Posterior cingulate gyrus (tissue), 11 donors: ENCODE results near the gene EPB41L4B.

Source experiments
- DNase-seq, 10 donors: peaks; one replicate each; pipeline versions ENCODE4 v3.0.0 to v3.0.0-alpha.2; 2020 to 2021; ENCODE audit warnings: mixed read lengths in 3 of 10
- intact Hi-C: fragments of 100-400 bp; cut with DNase I; formaldehyde crosslinking; loops from one replicate; pipeline ENCODE4 v1.15.1; 2023

EPB41L4B gene

DNA sequence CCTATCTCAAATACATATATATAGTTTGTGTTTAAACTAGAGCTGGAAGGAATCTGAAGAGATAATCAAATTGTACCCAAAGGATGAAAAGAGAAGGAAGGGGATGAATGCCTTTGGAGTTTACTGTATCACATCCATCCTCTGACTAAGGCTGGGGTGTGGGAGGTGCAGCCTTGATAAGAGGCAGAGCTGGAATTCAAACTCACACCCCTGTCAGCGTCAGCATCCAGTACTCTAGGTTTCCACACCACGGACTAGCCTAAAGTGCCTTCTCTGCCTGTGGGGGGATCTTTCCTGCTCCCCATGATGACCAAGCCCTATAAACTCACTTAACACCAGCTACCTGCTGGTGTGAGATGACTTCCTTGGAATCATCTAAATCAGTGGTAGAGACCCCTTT, 48.1 kb downstream of the EPB41L4B start:
- intact Hi-C loops: no loop called here
- peak in 1 of 10 donors; percentile 13 for DNase-seq

DNA sequence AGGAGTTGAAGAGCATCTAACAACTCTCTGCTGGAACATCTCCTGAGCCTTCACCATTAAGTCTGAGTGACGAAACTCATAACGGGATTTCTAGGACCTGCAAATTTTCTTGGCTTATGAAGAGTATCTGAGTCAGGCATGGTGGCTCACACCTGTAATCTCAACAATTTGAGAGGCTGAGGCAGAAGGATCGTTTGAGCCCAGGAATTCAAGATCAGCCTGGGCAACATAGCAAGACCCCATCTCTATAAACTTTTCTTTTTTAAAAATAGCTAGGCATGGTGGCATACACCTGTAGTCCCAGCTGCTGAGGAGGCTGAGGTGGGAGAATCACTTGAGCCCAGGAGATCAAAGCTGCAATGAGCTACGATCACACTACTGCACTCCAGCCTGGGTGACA, 48.8 kb downstream of the EPB41L4B start:
- DNase-seq: no peak
- intact Hi-C loops: no loop called here

DNA sequence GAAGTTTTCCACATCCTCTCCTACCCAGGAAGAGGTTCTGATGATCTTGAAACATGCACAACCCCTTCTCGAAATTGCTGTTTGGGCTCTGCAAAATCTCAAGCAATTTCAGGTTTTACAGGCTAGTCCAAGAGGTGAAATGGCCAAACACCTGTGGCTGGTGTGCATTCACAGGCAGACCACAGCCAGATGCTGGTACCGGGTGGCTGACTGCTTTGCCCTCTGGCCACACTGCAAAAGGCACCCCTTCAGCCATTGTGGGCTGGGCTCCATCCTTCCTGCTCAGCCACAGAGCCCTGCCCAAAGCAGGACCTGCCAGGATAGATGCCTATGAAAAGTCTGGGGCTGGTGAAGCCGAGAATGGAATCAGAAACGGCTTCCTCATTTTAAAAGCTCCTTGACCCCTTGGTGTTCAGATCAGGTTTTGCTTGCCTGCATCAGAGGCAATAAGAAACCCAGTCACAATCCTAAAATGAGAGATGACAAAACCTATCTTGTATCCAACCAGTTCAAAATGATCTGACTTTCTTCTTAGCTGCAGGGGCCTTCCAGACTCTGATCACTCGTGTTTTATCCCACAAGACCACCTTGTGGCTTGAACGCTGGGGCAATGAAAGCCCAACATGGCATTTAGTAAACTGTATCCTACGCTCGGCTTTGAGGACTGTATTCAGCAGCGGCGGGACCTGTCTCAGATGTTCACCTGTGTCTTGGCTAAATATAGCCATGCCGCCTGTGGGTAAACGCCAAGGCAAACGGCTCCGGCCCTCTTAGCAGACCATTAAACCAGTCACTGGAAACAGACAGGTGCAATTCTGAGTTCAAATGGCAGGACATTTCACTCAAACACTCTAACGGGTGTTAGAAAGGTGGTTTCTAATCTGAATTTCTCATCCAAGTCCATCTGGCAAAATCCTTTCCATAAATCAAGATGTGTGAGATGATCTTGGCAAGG, 49.6 kb downstream of the EPB41L4B start:
- intact Hi-C loops: no loop called here
- no peak for DNase-seq

DNA sequence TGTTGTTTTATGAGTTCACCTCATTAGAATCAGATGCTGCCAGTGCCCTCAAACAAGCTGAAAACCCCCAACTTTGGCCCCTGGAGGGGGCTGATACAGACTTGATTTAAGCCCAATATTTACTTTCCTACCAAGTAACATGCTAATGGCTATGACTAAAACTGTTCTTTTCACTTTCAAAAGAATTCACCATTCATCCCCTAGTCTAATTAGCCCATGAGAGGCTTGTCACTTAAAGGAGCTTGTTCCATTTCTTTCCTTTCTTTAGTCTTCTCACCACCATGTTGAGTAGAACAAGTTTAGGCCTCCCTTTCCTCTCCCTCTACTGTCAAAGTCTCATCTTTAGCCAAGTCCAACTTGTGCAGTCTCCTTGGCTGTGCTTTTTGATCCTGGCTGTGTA, 50.4 kb downstream of the EPB41L4B start:
- intact Hi-C loops: no loop called here
- no peak for DNase-seq

DNA sequence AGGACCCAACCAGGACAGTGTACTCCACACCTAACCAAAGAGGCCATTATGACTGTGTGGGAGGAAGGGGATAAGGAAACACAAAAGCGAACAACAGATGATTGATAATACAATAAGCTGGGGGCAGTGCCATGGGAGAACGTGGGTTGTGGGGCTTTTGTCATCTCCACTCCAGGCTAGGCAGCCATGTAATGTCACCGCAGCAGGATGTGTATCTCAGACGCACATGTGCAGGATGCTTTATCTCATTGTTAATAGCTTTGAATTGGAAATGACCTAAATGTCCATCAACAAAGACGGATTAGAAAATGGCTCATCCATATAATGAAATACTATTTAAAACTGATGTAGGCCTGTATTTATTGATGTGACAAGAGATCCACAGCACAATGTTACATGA, 51.0 kb downstream of the EPB41L4B start:
- intact Hi-C loops: no loop called here
- DNase-seq: no peak

DNA sequence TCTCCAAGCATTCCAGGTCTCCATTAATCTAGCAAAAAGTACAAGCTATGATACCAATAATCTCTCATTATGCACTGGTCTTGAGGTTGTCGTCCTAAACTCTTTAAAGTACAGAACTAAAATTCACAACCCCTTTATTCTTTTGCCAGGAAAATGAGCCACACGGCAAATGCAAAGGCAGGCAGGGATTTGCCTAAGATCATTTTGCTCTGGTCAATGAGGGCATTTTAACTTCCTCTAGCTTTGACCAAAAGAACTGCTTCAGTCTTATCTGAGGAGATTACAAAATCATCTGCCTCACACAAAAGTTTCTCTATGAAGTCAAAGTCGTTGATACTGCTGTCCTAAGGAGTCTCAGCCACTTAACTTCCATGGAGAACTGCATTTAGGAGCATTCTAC, 51.8 kb downstream of the EPB41L4B start:
- DNase-seq: no peak
- intact Hi-C loops: no loop called here

DNA sequence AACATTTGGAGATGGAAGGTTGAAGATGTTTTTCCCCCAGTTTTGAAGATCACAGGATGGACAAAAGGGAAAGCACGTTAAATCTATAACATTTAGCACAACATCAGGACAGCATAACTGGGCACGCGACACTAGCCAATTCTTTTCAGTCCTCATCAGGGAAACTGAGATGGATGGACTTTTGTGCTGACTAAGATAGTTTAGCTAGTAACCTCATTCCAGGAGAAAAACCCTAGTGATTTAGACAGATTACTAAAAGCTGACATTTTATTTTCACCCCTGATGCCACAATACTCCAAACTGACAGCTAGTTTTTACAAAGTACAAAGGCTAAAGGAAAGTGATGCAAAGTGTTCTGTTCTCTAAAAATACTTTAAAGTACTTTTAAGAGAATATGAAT, 53.3 kb downstream of the EPB41L4B start:
- intact Hi-C loops: no loop called here
- no peak for DNase-seq

DNA sequence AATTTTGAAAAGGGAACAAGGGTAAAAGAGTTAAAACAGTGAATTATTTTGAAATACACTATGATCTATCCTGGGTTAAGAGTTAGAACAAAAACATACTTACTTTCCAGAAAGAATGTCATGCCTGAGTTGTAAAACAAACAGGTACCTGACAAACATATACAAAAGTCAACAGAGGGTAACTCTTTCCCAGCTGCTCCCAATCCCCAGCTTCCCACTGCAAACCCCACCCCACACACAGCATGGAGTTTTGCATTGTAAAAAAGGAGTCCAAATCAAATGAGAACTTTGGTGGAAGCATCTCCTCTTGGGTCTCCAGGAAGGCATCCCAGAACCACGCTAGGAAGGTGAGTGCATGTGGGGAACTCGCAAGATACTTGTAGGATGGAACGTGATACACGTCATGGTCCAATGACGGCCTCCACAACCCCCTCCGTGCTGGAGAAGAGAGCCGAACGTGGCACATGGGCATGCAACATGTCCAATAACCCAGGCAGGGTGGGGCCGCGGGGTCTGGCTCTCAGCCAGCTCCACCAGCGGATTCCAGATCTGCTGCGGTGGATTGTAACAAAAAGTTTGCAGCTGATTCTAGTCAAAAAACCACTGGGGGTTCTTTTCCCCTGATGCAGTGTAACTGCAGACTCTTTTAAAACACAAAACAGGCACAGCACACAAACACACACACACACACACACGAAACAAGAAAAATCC, 55.8 kb downstream of the EPB41L4B start:
- intact Hi-C loops: no loop called here
- DNase-seq: peak in 1 of 10 donors; percentile 83

DNA sequence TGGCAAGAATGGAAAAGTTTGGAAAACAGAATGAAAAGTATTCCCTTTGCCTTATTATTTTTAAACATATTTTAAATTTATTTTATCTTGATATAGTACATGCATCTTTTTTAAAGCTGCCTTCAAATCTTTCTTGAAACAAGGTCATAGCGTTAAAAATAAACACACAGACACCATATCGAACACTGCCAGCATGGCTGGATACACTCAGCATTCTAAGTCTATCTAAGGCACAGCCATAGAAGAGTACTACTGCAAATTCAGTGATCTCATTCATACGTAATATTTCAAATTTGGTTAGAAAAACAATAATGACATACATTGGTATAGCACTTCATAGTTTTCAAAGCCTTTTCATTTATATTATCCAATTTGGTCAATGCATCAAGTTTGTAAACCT, 57.5 kb downstream of the EPB41L4B start:
- intact Hi-C loops: no loop called here
- DNase-seq: no peak

DNA sequence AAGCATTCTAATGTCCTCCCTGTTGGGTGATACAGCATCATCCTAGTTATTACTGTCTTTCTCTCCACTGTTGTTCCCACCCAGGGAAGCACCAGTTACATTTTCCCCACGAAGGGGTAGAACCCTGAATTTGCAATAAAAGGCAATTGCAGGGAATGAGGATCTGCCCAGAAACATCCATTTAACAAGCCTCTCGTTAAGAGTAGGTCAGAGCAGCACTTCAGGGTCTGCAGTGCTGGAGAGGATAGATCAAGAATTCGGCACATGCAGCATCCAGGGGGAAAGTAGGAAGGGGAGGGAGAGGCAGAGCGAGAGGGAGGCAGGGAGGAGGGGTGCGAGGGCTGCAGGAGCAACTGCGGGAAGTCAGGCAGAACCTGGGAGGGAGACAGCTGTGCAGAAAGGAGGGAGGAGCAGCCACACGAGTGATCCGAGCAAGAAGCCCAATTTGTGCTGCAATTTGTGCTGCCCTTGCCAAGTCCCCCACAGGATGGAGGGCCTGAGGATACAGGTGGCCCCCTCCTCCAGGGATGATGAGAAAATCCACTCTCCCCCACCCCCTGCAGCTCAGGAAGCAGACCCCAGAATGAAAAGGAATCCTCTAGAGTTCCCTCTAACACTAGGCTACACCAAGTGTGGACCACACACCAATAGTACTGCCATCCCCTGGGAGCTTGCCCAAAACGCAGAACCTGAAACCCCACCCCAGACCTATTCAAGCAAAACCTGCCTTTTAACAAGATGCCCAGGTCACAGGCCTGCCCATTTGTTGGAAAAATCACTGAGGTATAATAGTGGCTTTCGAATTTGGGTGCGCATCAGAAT, 62.2 kb downstream of the EPB41L4B start:
- DNase-seq: peak in 5 of 10 donors; percentile 28 to 90 (median 77)
- intact Hi-C loops: no loop called here

DNA sequence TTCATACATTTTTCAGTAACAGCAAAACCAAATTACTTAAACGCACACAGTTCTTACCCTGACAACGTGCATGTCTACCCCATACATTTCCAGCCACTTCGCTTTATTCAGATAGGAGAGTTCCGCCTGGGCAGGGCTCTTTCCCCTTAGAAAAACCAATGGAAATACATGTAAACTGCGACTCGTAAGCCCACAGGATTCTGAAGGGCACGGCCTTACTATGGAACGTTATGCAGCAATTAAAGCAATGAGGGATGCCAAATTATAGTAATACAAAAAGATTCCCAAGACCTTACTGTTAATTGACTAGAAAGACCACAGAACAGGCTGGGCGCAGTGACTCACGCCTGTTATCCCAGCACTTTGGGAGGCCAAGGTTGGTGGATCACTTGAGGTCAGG, 64.5 kb downstream of the EPB41L4B start:
- intact Hi-C loops: no loop called here

DNA sequence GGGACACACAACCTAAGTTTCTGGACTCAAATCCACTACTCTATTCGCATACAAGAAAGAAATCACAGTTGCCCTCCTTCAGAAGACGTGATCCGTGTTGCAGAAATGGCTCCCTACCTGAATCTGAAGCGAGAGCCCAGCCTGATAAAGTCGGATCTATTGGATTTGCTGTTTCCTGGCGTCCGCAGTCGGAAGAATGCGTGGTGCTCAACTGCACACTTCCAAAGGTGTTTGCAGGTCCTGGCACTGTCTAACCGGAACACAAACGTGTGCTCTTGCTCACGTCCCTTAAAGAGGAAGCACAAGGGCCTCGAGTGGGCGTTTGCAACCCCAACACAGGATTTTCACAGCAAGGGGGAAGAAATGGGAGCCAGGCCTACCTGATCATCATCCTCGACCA, 65.5 kb downstream of the EPB41L4B start:
- DNase-seq: no peak

More for the DNA sequence above, 64.5 kb downstream of the EPB41L4B start:
- no peak for DNase-seq

DNA sequence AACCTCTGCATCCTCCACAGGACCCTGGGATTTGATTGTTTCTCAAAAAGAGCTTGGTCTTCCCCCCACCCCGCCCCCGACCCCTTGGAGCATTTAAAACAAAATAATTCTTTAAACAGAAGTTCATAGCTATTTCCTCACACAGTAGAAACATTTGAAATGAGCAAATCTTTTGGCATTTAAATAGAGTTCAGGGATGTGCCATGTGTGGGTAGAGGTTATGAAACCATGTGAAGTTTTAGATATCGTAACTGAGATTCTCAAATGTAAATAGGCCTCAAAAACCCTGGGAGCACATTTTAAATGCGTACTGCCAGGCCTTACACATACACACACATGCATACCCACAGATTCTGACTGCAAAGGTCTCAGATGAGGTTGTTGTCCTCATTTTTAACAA, 66.5 kb downstream of the EPB41L4B start:
- intact Hi-C loops: no loop called here
- no peak for DNase-seq

More for the DNA sequence above, 65.5 kb downstream of the EPB41L4B start:
- intact Hi-C loops: no loop called here

DNA sequence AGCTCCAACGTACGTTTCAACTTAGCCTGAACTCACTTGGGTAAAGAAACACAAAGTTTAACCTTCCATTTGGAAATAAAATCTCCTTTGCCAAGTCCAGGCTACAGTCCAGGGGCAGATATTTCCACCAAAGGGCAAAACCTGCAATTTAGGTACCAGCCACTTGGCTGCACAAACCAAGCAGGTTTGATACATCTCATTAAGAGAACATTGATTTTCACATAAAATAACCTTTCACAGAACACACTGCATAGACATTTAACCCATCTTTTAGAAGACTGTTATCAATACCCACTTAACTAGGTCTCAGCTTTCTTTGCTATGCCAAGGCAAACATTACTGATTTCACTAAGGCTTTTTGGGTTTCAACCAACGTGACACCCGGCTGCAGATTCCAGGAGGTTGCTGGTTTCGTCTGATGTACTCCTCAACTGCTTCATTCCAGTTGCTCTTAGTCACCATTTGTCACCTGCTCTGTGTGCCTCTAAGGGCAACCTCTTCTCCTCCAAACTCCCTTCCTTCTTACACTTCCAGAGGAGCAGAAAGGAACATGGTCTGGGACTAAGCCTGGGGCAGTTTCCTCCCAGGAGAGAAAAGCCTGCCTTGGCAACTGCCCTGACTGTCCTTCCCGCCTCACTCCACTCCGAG, 67.1 kb downstream of the EPB41L4B start:
- DNase-seq: no peak
- intact Hi-C loops: no loop called here

DNA sequence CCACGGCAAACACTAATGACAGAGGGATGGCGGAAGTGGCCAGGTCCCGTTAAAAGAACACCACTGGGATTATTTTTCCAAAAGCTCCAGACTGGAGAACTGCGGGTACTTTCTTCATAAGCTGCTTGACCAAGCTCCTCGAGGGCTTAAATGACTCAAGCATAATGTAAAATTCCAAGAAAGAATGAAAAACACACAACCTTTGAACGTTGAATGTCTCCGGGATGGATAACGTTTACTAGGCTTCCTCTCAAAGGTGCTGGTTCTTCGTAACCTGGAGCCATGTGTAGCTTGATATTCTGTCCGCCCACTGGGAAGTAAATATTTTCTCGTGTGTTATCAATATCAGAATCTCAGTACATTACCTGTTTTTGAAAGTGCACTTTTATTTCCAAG, 67.6 kb downstream of the EPB41L4B start:
- intact Hi-C loops: no loop called here
- no peak for DNase-seq

DNA sequence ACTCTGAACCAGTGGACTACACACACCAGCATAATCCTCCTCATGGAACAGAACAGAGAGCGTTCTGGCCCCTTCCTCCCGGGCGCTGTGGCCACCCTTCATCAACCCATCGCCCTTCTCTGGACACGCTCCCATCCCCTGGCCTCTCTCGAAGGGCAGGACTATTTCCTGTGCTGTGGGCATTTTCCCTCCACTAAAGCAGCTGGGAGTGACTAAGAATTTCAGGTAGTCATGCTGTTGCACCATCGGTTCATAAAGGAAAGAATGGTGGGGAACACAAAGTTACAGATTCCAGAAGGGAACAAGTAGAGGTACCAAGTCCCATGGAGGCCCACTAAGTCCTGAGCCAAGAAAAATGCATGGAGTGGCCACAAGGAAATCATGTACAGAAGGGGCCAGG, 68.6 kb downstream of the EPB41L4B start:
- intact Hi-C loops: no loop called here
- no peak for DNase-seq

DNA sequence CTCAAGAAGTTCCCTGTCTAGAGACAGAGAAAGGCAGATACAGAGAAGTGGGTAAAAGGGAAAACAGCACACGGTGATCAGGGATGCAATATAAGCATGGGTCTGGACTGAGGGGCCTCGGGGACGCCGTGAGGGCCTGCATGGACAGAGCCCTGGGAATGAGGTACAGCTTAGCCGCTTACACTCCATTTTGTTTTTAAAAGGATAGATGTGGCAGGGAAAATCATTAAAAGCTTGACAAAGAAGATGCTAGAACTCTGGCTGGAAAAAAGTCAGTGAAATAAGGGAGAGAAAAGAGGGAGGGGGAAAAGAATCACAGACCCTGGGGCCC, 69.1 kb downstream of the EPB41L4B start:
- intact Hi-C loops: no loop called here
- DNase-seq: no peak

DNA sequence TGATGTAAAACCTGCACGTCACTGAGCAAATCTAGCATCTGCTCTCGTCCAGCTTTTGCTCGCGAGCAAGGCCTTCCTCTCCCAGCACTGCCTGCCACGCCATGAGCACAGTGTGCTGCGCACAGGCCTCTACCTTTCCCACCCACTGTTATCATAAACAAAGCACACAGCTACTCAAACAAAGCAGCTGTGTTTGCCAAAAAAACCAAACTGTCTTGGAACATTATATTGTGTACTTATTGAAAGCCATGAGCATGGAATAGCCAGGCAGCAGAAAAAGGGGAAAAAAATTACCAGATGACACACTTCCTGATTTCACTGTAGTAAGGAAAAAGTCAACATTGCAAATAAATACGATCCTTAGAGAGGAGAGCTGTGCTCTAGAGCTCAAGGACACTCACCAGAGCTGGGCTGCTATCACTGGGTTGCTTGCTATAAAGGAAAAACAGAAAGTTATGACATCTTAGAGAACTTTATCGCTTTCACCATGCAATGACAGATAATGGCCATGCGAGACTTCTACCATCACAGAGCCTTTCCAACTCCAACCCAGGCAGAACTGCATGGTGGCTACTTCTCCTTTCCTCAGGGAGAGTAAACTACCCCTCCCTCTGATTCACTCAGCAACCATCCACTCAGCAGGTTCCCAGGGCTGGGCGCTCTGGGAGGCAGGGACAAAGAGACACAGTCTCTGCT, 69.6 kb downstream of the EPB41L4B start:
- intact Hi-C loops: no loop called here
- no peak for DNase-seq

DNA sequence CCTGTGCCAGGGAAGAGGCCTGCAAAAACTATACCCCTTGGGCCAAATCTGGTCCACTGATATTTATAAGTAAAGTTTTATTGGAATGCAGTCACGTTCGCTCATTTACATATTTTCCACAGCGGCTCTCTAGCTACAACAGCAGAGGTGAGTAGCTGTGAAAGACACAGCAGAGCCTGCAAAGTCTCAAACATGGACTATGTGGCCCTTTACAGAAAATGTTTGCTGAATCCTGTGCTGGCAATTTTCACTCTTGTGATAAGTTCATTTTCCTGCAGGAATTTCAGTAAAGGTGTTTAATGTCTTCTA, 70.1 kb downstream of the EPB41L4B start:
- DNase-seq: no peak
- intact Hi-C loops: no loop called here

DNA sequence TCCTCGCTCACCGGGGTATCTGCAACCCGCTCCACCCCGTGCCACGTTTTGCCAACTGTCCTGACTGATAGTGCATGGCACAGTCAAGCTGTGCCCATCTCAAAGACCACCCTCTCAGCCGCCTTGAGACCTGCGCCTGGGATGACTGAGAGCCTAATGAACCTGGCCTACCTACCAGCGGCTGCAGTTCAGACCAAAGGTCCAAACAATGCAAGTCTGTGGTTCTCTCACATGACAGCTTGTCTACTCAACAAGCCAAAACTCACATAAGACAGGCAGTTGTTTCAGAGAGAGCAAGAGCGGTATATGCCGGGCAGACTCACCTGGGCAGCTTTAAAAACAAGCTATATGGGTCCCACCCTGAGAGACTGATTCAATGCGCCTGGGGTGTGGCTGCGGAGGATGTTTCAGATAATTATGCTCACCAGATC, 70.5 kb downstream of the EPB41L4B start:
- intact Hi-C loops: no loop called here
- DNase-seq: no peak
